NCI-H69 (cell line): ENCODE results near the gene RNF41.
A peak's percentile ranks its signal among the peaks of the same experiment; 100 is the strongest.
"Not testable (repeated sequence)": the region's sequence is repeated elsewhere in the genome, so short reads cannot be mapped to it uniquely, and the experiment has no call there.

Source experiments
- DNase-seq: peaks from one replicate; lab custom pipeline; 2025; lab: John Stamatoyannopoulos, UW

The RNF41 gene

GRCh38 chr12:56208006-56208405 lies 13.7 kb downstream of the RNF41 start:
- no peak for DNase-seq

- DNase-seq = peak; percentile 47
Measured at GRCh38 chr12:56206452-56207166, 15.1 kb downstream of the RNF41 start.

GRCh38 chr12:56205445-56205844 lies 16.3 kb downstream of the RNF41 start:
- no peak for DNase-seq

DNA sequence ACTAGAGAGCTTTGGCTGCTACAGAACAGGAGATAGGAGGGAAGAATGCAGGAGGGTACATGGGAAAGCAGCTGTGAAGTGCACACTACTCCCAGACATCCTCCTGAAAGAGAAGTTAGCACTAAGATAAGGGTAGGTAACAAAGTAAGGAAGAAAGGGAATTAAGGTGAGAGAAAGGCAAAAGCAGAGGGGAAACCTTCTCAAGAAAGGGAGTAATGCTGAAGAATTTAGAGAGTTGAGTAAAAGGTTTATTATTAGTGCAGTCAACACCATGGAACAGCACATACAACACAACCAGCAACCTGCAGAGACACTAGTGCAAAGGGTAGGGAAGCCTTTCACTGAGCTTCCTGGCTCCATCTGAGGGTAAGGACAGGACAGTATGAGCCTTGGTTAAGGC lies 17.4 kb downstream of the RNF41 start:
- DNase-seq = no peak

DNA sequence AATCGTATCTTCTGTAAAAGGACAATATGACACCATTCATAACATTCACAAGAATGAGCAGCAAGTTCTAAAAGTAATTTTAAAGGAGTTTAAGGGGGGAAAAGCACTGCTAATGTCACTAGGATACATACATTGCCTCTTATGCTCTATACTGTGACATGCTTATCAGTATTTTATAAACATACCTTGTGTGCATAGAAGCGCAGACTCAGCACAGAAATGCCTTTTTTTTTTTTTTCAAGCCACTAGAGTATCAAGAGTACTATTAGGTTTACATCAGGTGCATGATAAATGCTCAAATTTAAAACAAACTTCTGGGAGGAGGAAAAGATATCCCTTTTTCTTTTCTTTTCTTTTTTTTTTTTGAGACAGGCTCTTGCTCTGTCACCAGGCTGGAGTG lies 18.9 kb downstream of the RNF41 start:
- no peak for DNase-seq

DNA sequence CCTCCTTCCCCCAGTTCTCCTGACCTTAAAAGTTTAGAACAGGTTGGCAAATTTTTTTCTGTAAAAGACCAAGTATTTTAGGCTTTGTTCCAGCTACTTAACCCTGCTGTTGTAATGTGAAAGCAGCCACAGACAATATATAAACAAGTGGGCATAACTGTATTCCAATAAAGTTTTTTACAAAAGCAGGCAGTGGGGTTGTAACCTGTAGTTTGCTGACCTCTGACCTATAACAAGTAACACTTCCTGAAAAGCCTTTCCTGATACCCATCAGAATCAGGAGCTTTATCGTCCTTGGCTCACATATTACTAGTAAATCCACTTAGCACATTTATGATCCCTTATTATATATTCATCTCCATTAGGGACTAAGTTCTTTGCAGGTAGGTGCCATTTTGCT lies 19.4 kb downstream of the RNF41 start:
- no peak for DNase-seq

GRCh38 chr12:56198836-56199235 lies 22.9 kb downstream of the RNF41 start:
- no peak for DNase-seq

GRCh38 chr12:56197921-56198635 lies 23.6 kb downstream of the RNF41 start:
- DNase-seq = no peak

DNA sequence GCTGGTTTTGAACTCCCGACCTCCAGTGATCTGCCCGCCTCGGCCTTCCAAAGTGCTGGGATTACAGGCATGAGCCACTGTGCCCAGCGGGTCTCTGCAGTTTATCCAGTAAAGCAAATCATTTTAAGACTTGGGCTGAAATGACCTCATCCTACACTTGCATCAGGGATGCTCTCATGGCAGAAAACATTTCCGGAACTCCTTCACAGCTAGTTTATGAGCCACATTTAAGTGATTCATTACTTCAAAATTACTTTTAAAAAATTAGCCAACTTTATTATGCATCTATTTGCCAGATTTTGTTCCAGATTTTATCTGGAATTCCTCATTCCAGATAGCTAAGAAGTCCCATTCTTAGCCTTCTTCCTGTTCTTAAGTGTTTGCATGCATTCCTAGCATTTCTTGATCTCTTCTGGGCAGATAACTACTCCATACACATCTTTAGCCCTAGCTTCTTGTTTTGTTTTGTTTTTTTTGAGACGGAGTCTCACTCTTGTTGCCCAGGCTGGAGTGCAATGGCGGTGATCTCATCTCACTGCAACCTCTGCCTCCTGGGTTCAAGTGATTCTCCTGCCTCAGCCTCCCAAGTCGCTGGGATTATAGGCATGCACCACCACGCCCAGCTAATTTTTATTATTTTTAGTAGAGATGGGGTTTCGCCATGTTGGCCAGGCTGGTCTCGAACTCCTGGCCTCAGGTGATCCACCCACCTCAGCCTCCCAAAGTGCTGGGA lies 24.7 kb downstream of the RNF41 start:
- DNase-seq = not testable (repeated sequence)

DNA sequence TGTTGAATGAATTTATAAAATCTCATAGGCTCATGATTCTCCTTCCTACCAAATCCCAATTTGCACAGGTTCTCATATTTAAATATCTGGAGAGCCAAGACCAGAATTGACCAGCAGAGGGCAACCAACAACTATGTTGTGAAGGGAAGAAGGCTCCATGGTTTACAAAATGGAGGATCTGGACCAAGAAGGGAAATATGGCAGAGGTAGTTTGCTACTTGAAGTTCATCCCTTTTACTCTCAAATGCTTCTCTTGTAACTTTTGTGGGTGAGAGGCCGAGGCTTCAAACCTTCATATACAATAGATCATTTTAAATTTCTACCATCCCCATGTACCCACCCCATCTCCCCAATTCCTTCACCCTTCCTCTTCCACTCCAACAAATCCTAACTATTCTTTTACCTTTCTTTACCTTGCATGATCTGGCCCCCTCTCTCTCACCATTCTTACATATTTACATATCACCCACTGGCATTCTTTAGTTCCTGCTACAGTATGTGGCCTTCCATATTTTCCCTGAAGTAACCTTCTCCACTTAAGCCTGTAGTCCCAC lies 28.6 kb downstream of the RNF41 start:
- peak; percentile 94 for DNase-seq

GRCh38 chr12:56192582-56192981 lies 29.1 kb downstream of the RNF41 start:
- DNase-seq = no peak

DNA sequence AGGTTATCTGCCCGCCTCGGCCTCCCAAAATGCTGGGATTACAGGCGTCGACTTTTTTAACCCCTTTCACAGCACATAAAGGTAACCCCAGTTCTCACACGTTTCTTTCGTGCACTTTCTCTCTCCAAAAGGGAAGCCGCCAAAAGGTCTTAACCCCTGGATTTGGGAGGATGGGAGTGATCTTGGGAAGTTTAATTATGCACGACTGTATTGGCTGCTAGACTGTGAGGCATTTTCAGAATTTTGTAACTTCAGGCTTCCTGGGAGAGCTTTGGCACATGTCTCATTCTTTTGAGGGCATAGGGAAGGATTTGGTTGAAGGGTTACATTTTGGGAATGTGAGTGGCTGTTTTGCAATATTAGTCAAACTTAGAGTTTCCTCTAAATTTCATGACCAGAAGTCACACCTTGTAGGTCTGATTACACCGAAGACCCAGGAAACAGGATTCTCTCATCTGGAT lies 31.0 kb downstream of the RNF41 start:
- peak; percentile 66 for DNase-seq

GRCh38 chr12:56189918-56190694 lies 31.6 kb downstream of the RNF41 start:
- DNase-seq = peak; percentile 92

DNA sequence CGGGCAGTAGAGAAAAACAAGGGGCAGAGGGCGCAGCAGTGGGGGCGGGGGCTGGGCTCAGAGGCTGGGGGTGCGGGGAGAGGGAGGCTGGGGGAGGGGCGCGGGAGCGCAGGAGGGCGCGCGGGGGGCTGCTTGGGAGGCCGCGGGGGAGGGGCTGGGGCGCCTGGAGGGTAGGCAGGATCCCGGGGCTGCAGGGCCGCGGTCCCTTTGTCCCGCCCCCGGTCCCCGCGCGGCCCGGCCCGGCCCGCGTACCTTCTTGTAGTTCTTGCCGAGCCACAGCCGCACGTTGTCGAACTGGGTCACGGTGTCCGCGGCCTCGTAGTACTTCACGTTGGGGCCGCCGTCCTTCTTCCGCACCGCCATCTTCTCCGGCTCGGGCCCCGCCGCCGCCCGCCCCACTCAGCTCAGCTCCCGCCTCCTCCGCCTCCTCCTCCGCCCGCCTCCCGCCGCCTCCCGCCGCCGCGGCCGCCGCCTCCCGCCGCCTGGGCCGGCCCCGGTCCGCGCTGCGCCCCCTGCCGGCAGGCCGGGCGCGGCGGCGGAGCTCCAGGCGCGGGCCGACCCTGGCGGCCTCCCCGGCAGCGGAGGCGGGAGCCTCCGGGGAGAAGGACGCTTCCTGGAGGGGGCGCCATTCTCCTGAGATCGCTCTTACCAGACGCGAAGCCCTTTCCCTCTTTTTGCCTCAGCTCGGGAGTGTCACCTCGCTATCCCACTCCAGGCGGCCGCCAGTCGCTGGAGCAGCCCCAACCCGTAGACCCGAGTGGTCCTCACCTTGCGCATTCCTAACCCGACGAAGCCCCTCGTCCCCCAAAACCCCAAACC lies 32.4 kb downstream of the RNF41 start, which contains the start of gene SMARCC2:
TSS of gene SMARCC2 (minus strand) at position 385 of the 819 bp plus-strand sequence. CDS start at position 363, 22 bp downstream.
- peak; percentile 95 for DNase-seq

- DNase-seq = peak; percentile 73
Measured at GRCh38 chr12:56188778-56189098, 33.0 kb downstream of the RNF41 start.

DNA sequence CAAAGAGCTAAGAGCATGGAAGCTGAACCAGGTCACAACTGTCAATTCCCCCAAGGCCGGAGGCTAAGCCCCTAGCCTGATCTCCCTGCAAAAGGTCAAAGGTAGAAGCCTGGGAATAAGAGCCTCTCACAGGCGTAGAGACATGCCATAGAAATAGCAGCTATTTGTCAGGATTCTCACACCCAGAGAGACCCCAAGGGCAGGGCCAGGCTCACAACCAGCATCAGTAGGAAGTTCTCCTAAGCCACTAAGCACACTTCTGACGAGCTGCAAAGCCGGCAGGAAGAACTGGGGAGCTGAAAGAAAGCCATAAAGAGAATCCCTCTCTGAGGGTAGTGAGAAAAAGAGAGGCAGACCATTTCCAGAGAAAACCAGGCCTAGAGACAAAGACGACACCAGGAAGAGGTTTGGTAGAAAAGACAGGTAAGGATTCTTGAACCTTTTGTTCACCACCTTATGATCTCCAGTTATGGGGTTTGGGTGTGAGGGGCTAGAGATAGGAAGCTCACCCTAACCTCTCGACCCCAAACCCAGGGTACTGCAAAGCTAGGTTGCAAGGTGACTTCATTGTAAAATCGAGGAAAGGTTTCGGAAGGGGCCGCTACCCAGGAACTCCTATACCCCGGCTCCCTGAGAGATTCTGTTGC lies 33.5 kb downstream of the RNF41 start:
- peak; percentile 46 for DNase-seq

- no peak for DNase-seq
Measured at GRCh38 chr12:56186957-56187356, 34.8 kb downstream of the RNF41 start.

- DNase-seq = no peak
Measured at GRCh38 chr12:56178347-56178746, 43.4 kb downstream of the RNF41 start.

DNA sequence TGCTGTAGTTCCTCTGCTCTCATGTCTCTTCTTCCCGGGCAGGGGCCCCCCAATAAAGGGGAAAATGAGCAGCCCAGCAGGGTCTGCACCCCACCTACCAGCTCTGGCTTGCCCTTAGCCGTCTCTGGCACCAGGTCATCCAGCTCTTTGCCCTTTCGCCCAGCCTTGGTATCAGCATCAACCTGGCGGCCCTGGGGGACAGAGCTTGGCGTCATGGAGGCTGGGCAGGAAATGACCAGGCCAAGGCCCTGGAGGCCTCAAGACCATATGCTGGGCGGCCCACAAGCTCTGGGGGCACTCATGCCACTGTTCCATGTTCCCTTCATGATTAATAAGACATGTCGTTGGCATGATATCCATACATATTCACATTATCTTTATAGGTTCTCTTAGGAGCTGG lies 48.9 kb downstream of the RNF41 start:
- no peak for DNase-seq

DNA sequence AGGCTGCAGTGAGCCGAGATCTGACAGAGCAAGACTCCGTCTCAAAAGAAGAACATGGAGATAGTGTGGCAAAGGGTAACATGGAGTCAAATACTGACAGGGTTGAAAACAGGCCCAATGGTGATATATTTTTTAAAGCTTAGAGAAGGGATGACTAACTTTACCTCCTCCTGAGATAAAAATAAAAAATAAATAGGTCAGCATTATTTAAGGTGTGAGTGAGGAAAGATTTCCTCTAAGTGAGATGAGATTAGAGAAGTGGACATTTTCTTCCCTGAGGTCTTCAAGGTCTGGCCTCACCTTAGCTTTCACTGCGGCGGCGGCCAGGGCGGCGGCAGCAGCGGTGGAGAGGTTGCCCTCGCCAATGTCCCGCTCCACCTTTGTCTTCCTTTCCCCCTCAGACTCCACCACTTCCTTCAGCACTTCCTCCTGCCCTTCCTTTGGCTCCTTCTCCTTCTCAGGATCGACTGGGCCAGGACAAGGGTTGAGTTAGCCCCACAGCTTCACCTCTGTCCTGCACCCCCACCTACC lies 52.4 kb downstream of the RNF41 start:
- no peak for DNase-seq
